Measurements from ENCODE around the gene RELCH.

Gene RELCH

DNA sequence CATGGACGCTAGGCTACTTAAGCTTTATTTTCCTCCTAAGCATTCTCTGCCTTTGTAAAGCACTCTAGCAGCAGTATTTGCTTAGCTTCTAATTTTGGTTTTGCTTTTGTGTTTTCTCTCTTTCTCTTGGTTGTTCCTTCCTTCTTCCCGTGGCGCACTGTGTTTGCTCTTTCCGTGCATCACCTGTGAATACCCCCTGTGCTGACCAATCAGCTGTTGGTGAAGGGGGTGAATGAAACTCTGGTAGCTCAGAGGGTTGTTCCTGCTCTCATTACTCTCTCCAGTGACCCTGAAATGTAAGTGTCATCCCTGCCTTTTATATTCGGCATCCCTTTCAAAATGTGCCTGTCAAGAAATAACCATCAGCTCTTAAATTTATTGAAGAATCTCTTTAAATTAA is 92.5 kb downstream of the RELCH start:
- H3K9ac ChIP-seq, result no peak overlapping the region
- H3K79me2 ChIP-seq, result no peaks in the 10 kb centered on the region
- no peak overlapping the region for H3K4me3 ChIP-seq (ENCODE audit: low read depth, low read length)
- H3K27ac ChIP-seq, result no peak overlapping the region
- H2AFZ ChIP-seq, result no peak overlapping the region
- H3K9me3 ChIP-seq (ENCODE audit: control insufficient read depth, low read length), result no peaks in the 10 kb centered on the region
- H3K4me1 ChIP-seq, result no peaks in the 10 kb centered on the region
- TF ChIP-seq, protein P1, sequence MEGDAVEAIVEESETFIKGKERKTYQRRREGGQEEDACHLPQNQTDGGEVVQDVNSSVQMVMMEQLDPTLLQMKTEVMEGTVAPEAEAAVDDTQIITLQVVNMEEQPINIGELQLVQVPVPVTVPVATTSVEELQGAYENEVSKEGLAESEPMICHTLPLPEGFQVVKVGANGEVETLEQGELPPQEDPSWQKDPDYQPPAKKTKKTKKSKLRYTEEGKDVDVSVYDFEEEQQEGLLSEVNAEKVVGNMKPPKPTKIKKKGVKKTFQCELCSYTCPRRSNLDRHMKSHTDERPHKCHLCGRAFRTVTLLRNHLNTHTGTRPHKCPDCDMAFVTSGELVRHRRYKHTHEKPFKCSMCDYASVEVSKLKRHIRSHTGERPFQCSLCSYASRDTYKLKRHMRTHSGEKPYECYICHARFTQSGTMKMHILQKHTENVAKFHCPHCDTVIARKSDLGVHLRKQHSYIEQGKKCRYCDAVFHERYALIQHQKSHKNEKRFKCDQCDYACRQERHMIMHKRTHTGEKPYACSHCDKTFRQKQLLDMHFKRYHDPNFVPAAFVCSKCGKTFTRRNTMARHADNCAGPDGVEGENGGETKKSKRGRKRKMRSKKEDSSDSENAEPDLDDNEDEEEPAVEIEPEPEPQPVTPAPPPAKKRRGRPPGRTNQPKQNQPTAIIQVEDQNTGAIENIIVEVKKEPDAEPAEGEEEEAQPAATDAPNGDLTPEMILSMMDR (IDR thresholded peaks at IDR 0.05), result no peak
- no peaks in the 10 kb centered on the region for H3K36me3 ChIP-seq (ENCODE audit: control insufficient read depth, insufficient read depth, low read length)
- no peak overlapping the region for H3K4me2 ChIP-seq (ENCODE audit: low read length)
- no peaks in the 10 kb centered on the region for H3K27me3 ChIP-seq (ENCODE audit: control insufficient read depth, insufficient read depth, low read length)

DNA sequence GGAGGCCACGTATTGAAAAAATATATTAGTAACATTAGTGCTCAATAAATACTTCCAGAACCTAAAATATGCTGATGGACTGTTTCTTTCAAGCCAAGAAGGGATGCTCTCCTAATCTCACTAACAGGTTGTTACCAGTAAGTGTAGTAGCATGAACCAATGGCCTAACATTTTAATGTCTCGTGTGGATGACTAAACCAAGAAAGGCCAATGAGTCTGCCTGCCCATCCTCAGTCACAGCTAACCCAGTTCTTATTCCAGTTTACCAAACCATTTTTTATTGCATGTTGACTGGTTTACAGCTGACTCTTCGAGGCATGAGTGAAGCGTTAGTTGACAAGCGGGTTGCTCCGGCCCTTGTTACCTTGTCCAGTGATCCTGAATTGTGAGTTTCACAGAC is 93.0 kb downstream of the RELCH start:
- no peak overlapping the region for H2AFZ ChIP-seq
- no peak overlapping the region for H3K9ac ChIP-seq
- H3K4me2 ChIP-seq (ENCODE audit: low read length), result no peak overlapping the region
- H3K27me3 ChIP-seq (ENCODE audit: control insufficient read depth, insufficient read depth, low read length), result no peaks in the 10 kb centered on the region
- H3K27ac ChIP-seq, result no peak overlapping the region
- no peaks in the 10 kb centered on the region for H3K4me1 ChIP-seq
- H3K9me3 ChIP-seq (ENCODE audit: control insufficient read depth, low read length), result no peaks in the 10 kb centered on the region
- no peaks in the 10 kb centered on the region for H3K36me3 ChIP-seq (ENCODE audit: control insufficient read depth, insufficient read depth, low read length)
- TF ChIP-seq, protein P1 (IDR thresholded peaks at IDR 0.05), result no peak
- no peaks in the 10 kb centered on the region for H3K79me2 ChIP-seq
- H3K4me3 ChIP-seq (ENCODE audit: low read depth, low read length), result no peak overlapping the region

DNA sequence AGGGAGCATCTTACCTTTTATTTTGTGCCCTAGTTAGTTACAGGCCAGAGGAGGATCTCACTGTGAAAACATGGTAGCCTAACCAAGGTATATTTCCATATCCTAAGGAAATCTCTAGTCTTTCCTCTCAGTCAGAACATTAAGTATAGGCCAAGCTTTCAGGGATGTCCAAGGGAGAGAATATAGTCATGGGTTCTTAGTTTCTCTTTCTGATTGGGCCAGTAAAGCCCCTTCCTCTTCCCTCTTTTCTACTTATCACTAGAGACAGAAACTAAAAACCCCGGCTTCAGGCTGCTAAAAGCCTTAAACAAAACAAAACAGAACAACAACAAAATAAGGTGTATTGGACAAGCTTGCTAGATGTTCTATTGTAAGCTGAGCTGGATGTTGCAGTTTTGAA is 93.7 kb downstream of the RELCH start:
- no peaks in the 10 kb centered on the region for H3K79me2 ChIP-seq
- no peaks in the 10 kb centered on the region for H3K9me3 ChIP-seq (ENCODE audit: control insufficient read depth, low read length)
- H2AFZ ChIP-seq, result no peak overlapping the region
- H3K4me3 ChIP-seq (ENCODE audit: low read depth, low read length), result no peak overlapping the region
- no peaks in the 10 kb centered on the region for H3K27me3 ChIP-seq (ENCODE audit: control insufficient read depth, insufficient read depth, low read length)
- H3K9ac ChIP-seq, result no peak overlapping the region
- H3K4me2 ChIP-seq (ENCODE audit: low read length), result no peak overlapping the region
- no peaks in the 10 kb centered on the region for H3K36me3 ChIP-seq (ENCODE audit: control insufficient read depth, insufficient read depth, low read length)
- no peak overlapping the region for H3K27ac ChIP-seq
- no peaks in the 10 kb centered on the region for H3K4me1 ChIP-seq
- TF ChIP-seq, protein P1 (IDR thresholded peaks at IDR 0.05), result no peak

DNA sequence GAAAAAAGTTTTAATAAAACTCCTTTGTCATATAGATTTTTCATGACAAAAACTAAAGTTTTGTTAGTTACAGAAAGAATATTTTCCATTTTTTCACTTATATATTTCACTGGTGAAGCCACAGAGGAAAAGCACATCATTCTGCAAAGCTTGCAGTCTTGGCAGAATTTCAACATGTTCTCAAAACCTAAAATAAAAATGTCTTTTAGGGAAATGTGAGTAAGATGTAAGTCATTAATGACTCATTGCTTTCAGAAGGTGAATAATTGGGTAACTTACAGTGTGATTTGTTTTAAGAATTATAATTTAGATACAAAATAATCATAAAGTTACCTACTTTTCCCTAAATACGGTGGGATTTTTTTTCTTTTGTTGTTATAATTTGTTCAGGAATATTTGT is 94.6 kb downstream of the RELCH start:
- Histone ChIP-seq H3K4me2 (ENCODE audit: low read length) (no peak overlapping the region), H3K9me3 (ENCODE audit: control insufficient read depth, low read length) (no peaks in the 10 kb centered on the region), H3K9ac (no peak overlapping the region), H3K27ac (no peak overlapping the region), H3K4me1 (no peaks in the 10 kb centered on the region), H2AFZ (no peak overlapping the region), H3K4me3 (ENCODE audit: low read depth, low read length) (no peak overlapping the region), H3K36me3 (ENCODE audit: control insufficient read depth, insufficient read depth, low read length) (no peaks in the 10 kb centered on the region), H3K79me2 (no peaks in the 10 kb centered on the region), H3K27me3 (ENCODE audit: control insufficient read depth, insufficient read depth, low read length) (no peaks in the 10 kb centered on the region)
- TF ChIP-seq, protein P1 (IDR thresholded peaks at IDR 0.05), result no peak

DNA sequence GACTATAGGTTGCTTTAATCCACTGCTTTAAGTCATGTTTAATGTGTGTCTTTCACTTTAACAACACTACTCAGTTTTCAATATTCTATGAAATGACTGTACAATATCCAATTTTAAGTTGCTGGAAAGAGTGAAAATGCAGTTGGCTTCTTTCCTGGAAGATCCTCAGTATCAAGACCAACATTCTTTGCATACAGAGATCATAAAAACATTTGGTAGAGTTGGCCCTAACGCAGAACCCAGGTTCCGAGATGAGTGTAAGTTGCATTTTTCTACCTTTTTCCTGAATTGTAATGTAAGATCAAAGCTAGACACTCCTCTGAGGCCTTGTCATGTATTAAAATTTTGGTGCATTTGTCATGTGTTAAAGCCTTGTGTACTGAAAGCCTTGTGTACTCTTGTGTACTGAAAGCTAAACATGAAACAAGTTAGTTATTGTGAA is 95.2 kb downstream of the RELCH start:
- Histone ChIP-seq H3K36me3 (ENCODE audit: control insufficient read depth, insufficient read depth, low read length) (no peaks in the 10 kb centered on the region), H3K9me3 (ENCODE audit: control insufficient read depth, low read length) (no peaks in the 10 kb centered on the region), H3K9ac (no peak overlapping the region), H3K4me2 (ENCODE audit: low read length) (no peak overlapping the region), H3K4me3 (ENCODE audit: low read depth, low read length) (no peak overlapping the region), H3K79me2 (no peaks in the 10 kb centered on the region), H2AFZ (no peak overlapping the region), H3K27ac (no peak overlapping the region), H3K27me3 (ENCODE audit: control insufficient read depth, insufficient read depth, low read length) (no peaks in the 10 kb centered on the region), H3K4me1 (no peaks in the 10 kb centered on the region)
- TF ChIP-seq, protein P1 (IDR thresholded peaks at IDR 0.05), result no peak
